Right atrium auricular region (tissue), 2 donors: ENCODE results near the gene EEA1. TPM values are rescaled to one million over a fixed set of nuclear protein-coding genes. Genes with fewer than 3 reads are reported as not detected.

Source experiments
- DNase-seq: peaks from one replicate; pipeline ENCODE4 v3.0.0-alpha.2; 2019; ENCODE audit warnings: low spot score
- H3K27ac ChIP-seq, 2 donors: fragments of 200-600 bp; sonication (generic); 1 replicate in 1 of 2; 2 replicates in 1 of 2; pipeline ENCODE4 v1.5.1; 2016 to 2019
- H3K27me3 ChIP-seq, 2 donors: fragments of 200-600 bp; sonication (generic); one replicate each; pipeline versions ENCODE4 v1.5.1 to v1.6.0; 2017 to 2019
- H3K36me3 ChIP-seq: fragments of 200-600 bp; sonication (generic); one replicate; pipeline ENCODE4 v1.5.1; 2016
- H3K4me1 ChIP-seq, 2 donors: fragments of 200-600 bp; sonication (generic); one replicate each; pipeline versions ENCODE4 v1.5.1 to v1.6.0; 2017 to 2019
- H3K4me3 ChIP-seq, 2 donors: fragments of 200-600 bp; sonication (generic); 1 replicate in 1 of 2; 2 replicates in 1 of 2; pipeline ENCODE4 v1.5.1; 2017 to 2019; ENCODE audit warnings: mild to moderate bottlenecking in 1 of 2, moderate library complexity in 1 of 2
- H3K9me3 ChIP-seq, 2 donors: fragments of 200-600 bp; sonication (generic); one replicate each; pipeline ENCODE4 v1.5.1; 2019
- CTCF ChIP-seq, 2 donors: fragments of 200-600 bp; sonication (generic); IDR thresholded peaks; one replicate each; pipeline ENCODE4 v1.5.1; 2019; ENCODE audit warnings: antibody characterized with exemption in 2 of 2
- total RNA-seq, 2 donors: library from RNA; depleted of rRNA; stranded (reverse); fragments of >200 nt; gene quantifications; one replicate each; pipeline ENCODE4 v1.1.0, GENCODE V29; 2016

The EEA1 gene
- total RNA-seq, 2 donors from 2014 or later: 15.3 to 16.2 TPM

DNA sequence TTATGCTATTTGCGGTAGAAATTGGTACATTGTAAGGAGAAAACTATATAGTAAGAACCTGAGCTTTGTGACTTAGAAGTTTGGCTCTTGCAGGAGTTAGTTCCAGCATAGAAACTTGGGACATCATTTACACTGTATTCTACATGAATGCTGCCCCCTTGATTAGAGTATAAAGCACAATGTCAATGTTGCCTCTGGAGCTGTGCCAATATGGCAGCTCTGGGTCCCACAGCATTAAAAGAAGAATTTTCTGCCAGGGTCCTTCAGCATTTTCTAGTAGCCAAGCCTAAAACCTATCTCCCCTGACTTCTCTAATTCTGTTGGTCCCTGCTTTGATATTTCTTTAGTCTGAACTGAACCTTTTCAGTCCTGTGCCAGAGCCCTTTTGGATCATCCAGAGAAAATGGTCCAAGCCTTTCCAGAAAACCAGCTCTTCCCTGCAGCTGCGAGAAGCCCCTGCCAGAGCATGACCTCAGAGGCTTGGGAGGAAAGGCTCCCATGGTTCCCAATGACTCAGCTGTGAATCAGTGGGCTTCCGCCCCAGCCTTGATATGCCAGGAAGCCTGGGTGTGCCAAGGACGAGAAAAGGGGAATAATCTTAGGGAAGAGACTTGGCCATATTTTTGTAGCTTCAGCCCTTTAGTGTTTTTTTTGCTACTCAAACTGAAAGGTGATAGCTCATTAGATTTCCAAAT is 183.1 kb downstream of the EEA1 start:
- peak; percentile 93 for DNase-seq
- Histone ChIP-seq H3K4me1 (peaks cover 0 to 15% of the 10 kb centered on the region in 2 donors), H3K4me3 (no peak overlapping the region), H3K36me3 (no peaks in the 10 kb centered on the region), H3K27me3 (no peaks in the 10 kb centered on the region), H3K27ac (peak overlapping the region; percentile 46 to 52), H3K9me3 (no peaks in the 10 kb centered on the region)
- TF ChIP-seq CTCF (IDR thresholded peaks at IDR 0.05): no peak

DNA sequence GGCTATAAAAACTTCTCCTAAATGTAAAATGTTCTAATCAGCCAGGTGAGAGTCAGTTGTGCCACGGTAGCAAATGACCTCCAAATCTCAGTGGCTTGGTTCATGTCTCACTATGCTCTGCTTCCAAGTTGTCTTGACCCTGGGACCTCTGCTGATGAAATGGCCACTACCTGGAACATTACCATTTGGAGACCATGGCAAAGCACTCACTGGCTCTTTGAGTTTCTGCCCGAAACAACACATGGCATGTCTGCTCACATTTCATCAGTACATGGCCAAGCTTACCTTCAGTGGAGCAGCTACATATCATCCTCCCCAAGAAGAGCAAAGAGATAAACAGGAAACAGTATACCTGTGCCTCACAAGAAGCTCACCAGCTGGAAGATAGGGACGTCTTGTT is 186.1 kb downstream of the EEA1 start:
- Histone ChIP-seq H3K27me3 (no peaks in the 10 kb centered on the region), H3K27ac (no peak overlapping the region), H3K4me1 (peaks cover 0 to 15% of the 10 kb centered on the region in 2 donors), H3K4me3 (no peak overlapping the region), H3K36me3 (no peaks in the 10 kb centered on the region), H3K9me3 (no peaks in the 10 kb centered on the region)
- TF ChIP-seq CTCF (IDR thresholded peaks at IDR 0.05): no peak
- DNase-seq: no peak

DNA sequence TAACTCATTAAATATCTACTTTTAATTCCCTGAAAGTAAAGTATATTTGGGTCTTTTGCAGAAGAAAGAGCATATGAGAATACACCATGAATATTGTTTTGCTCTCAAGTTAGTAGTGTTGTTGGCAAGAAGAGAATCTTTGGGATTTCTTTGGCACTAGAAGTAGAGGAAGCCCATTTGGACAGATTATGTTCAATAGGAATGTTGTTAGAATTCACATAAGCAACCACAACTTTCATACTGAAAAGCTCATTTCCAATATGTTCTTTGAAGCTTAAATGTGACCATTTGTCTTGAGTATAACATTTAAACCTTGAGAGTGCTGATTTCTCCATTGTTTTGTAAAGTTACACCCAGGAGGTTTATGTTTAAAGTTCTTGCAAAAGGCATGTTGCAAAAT is 188.7 kb downstream of the EEA1 start:
- no peaks in the 10 kb centered on the region for H3K9me3 ChIP-seq
- H3K27me3 ChIP-seq: no peaks in the 10 kb centered on the region
- H3K4me1 ChIP-seq: no peaks in the 10 kb centered on the region
- no peak overlapping the region for H3K27ac ChIP-seq
- H3K4me3 ChIP-seq: no peak overlapping the region
- no peak for DNase-seq
- no peaks in the 10 kb centered on the region for H3K36me3 ChIP-seq
- TF ChIP-seq CTCF (IDR thresholded peaks at IDR 0.05): no peak

DNA sequence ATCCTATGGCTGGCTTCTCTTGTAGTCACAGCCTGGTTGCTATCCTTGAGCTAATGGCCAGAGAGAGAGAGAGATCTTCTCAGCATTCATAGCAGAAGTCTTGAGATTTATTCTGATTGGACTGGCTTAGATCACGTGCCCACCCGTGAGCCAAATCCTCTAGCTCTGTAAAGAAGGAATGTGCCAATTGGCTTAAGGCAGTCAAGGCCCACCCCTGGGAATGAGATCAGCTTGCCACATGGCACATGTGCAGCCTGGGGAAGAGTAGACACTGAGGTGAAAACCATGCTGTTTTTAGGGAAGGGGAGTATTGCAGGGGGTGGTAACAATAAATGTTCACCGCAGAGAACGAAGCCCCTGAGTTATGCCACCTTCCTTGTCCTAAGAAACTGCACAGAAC is 190.0 kb downstream of the EEA1 start:
- Histone ChIP-seq H3K27ac (no peak overlapping the region), H3K9me3 (no peaks in the 10 kb centered on the region), H3K4me3 (no peak overlapping the region), H3K4me1 (peaks cover 0 to 8% of the 10 kb centered on the region in 2 donors), H3K27me3 (no peaks in the 10 kb centered on the region), H3K36me3 (no peaks in the 10 kb centered on the region)
- DNase-seq: no peak
- no peak for TF ChIP-seq CTCF (IDR thresholded peaks at IDR 0.05)

DNA sequence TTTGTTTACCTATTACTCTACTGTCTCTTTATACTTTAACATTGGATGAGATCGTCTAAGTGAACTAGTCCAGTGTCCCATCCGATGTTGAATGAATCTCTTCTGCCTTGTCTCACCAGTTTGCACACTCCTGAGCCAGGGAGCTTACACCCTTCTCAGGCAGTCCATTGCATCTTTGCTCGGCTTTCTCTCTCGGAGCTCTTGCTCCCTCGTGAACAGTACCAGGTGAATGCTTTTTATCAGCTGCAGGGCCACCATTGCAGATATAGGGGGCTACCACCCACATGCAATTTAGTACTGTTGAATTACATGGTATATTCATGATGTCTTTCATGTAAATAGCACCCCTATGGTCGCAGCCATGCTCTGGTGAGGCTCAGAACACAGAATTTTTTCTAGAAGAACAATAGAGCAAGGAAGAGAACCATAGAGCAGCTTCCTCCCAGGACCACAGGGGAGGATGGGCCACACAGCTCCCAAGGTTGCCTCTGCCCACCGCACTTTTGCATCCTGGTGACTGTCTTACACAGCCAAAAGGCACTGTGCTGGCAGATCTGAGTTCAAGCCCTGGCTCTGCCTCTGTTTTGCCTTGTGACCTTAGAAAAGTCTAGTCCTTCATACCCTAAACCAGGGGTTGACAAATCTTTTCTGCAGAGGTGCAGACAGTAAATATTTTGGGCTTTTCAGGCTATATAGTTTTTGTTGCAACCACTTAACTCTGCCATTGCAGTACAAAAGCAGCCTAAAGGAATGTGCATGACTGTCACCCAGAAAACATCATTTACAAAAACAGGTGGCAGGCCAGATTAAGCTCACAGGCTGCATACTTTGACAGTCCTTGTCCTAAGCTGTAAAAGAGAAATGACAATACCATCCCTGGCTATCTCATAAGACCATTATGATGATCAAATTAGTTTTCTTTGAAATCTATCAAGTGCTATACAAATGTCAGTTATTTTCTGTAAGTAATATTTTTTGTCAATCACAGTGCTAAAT is 190.9 kb downstream of the EEA1 start:
- peaks cover 0 to 8% of the 10 kb centered on the region in 2 donors for H3K4me1 ChIP-seq
- no peaks in the 10 kb centered on the region for H3K27me3 ChIP-seq
- no peak for DNase-seq
- H3K27ac ChIP-seq: no peak overlapping the region
- H3K9me3 ChIP-seq: no peaks in the 10 kb centered on the region
- H3K36me3 ChIP-seq: no peaks in the 10 kb centered on the region
- TF ChIP-seq CTCF (IDR thresholded peaks at IDR 0.05): no peak
- H3K4me3 ChIP-seq: no peak overlapping the region
